ENCODE measurements around the gene OSBPL1A. TPM values are rescaled to one million over a fixed set of nuclear protein-coding genes. Genes with fewer than 3 reads are reported as not detected.

Gene OSBPL1A
- total RNA-seq, 2 donors from 2014 or later: 29.7 to 36.9 TPM

DNA sequence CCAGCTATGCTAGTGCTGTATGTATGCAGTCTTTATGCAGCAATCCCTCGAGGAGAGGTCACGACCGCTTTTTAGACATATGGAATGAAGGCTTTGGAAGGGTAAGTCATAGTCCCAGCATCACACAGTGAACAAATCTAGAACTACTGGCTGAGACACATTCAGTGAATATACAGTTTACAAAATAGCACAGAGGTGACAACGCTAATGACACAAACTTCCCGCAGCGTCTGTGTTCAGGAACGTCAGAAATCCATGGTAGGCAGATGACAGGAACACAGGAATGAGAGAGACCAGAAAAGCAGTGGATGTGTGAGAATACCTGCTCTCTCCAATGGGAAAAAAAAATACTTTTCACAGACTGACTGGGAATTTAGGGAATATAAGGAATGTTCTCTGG is 229.1 kb downstream of the OSBPL1A start:
- Mint-ChIP-seq H3K27ac (peak overlapping the region; percentile 5), H3K4me1 (no peaks in the 10 kb centered on the region), H3K36me3 (ENCODE audit: low read depth) (peaks cover 33% of the 10 kb centered on the region), H3K4me3 (no peak overlapping the region), H3K9me3 (no peaks in the 10 kb centered on the region), H3K27me3 (ENCODE audit: insufficient read depth) (no peaks in the 10 kb centered on the region)
- H3K4me3 ChIP-seq (ENCODE audit: low read length): no peak overlapping the region
- H3K27me3 ChIP-seq (ENCODE audit: control insufficient read depth, insufficient read depth, low read length, poor library complexity, severe bottlenecking): no peaks in the 10 kb centered on the region
- DNase-seq: no peak
- no peak overlapping the region for H3K27ac ChIP-seq (ENCODE audit: low read depth, low read length)
- no peaks in the 10 kb centered on the region for H3K4me1 ChIP-seq (ENCODE audit: control insufficient read depth, insufficient read depth, low read length)
- TF ChIP-seq CTCF (conservative IDR thresholded peaks at IDR 0.05): no peak
- H3K9me3 ChIP-seq (ENCODE audit: control insufficient read depth, low read length): no peaks in the 10 kb centered on the region
- WGBS, 2 experiments (ENCODE audit: insufficient coverage in 1 of 2, insufficient read length in 1 of 2): 89 to 94% methylated on average over 7 of the region's 7 CpGs
- peaks cover 20% of the 10 kb centered on the region for H3K36me3 ChIP-seq (ENCODE audit: control insufficient read depth, insufficient read depth, low read length)
- H3K9ac ChIP-seq (ENCODE audit: extremely low read depth, low read length, poor library complexity, severe bottlenecking): no peak overlapping the region

GRCh38 chr18:24161304-24161703 is 236.3 kb downstream of the OSBPL1A start:
- 90 to 100% methylated on average over 1 to 2 of the region's 2 CpGs for WGBS, 2 experiments (ENCODE audit: insufficient coverage in 1 of 2, insufficient read length in 1 of 2)
- no peak overlapping the region for H3K27ac ChIP-seq (ENCODE audit: low read depth, low read length)
- no peak for TF ChIP-seq CTCF (conservative IDR thresholded peaks at IDR 0.05)
- Mint-ChIP-seq H3K9me3 (no peaks in the 10 kb centered on the region), H3K4me3 (no peak overlapping the region), H3K36me3 (ENCODE audit: low read depth) (peaks cover 40% of the 10 kb centered on the region), H3K4me1 (peaks cover 3% of the 10 kb centered on the region), H3K27ac (no peak overlapping the region), H3K27me3 (ENCODE audit: insufficient read depth) (no peaks in the 10 kb centered on the region)
- no peak for DNase-seq
- H3K9ac ChIP-seq (ENCODE audit: extremely low read depth, low read length, poor library complexity, severe bottlenecking): no peak overlapping the region
- H3K36me3 ChIP-seq (ENCODE audit: control insufficient read depth, insufficient read depth, low read length): peaks cover 43% of the 10 kb centered on the region
- H3K4me1 ChIP-seq (ENCODE audit: control insufficient read depth, insufficient read depth, low read length): no peaks in the 10 kb centered on the region
- H3K27me3 ChIP-seq (ENCODE audit: control insufficient read depth, insufficient read depth, low read length, poor library complexity, severe bottlenecking): no peaks in the 10 kb centered on the region
- H3K4me3 ChIP-seq (ENCODE audit: low read length): no peak overlapping the region
- no peaks in the 10 kb centered on the region for H3K9me3 ChIP-seq (ENCODE audit: control insufficient read depth, low read length)

GRCh38 chr18:24160086-24160485 is 237.5 kb downstream of the OSBPL1A start:
- no peak overlapping the region for H3K4me3 Mint-ChIP-seq
- H3K9me3 ChIP-seq (ENCODE audit: control insufficient read depth, low read length): no peaks in the 10 kb centered on the region
- H3K4me3 ChIP-seq (ENCODE audit: low read length): no peak overlapping the region
- no peak overlapping the region for H3K9ac ChIP-seq (ENCODE audit: extremely low read depth, low read length, poor library complexity, severe bottlenecking)
- no peak overlapping the region for H3K27ac ChIP-seq (ENCODE audit: low read depth, low read length)
- TF ChIP-seq CTCF (conservative IDR thresholded peaks at IDR 0.05): no peak
- no peak for DNase-seq
- H3K27ac Mint-ChIP-seq: no peak overlapping the region
- no peaks in the 10 kb centered on the region for H3K4me1 ChIP-seq (ENCODE audit: control insufficient read depth, insufficient read depth, low read length)
- no peaks in the 10 kb centered on the region for H3K27me3 Mint-ChIP-seq (ENCODE audit: insufficient read depth)
- no peaks in the 10 kb centered on the region for H3K27me3 ChIP-seq (ENCODE audit: control insufficient read depth, insufficient read depth, low read length, poor library complexity, severe bottlenecking)
- H3K9me3 Mint-ChIP-seq: no peaks in the 10 kb centered on the region
- WGBS, 2 experiments (ENCODE audit: insufficient coverage in 1 of 2, insufficient read length in 1 of 2): 92 to 100% methylated on average over 1 to 5 of the region's 5 CpGs
- peaks cover 8% of the 10 kb centered on the region for H3K4me1 Mint-ChIP-seq
- H3K36me3 Mint-ChIP-seq (ENCODE audit: low read depth): peaks cover 45% of the 10 kb centered on the region
- H3K36me3 ChIP-seq (ENCODE audit: control insufficient read depth, insufficient read depth, low read length): peaks cover 37% of the 10 kb centered on the region
